ENCODE data around the gene EYA4.
A peak's percentile ranks its signal among the peaks of the same experiment; 100 is the strongest.

Gene EYA4

DNA sequence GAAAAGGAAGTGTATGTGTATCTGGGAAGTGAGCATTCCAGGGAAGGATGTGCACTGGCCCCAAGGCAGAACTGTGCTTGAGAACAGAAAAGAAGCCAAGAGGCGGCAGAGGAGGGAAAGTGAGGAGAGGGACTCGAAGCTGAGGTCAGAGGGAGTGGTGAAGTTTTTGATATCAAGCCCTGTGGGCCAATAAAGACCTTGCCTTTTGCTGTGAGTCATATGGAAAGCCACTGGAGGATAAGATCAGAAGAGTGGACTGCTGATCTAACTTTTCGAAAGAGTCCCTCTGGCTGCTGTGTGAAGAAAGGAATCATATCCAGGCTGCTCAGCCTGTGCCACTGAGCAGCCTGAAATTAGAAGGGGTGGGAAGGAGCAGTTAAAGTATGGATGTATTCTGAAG lies 99.4 kb downstream of the EYA4 start:
- WGBS (ENCODE audit: extremely low coverage, insufficient coverage, insufficient read length): no CpG with 5 or more reads among the region's 3 CpGs
- Histone ChIP-seq H3K9me3 (ENCODE audit: insufficient read depth, low read depth, low read length) (no peaks in the 10 kb centered on the region), H3K4me2 (ENCODE audit: low read length) (no peak overlapping the region)

DNA sequence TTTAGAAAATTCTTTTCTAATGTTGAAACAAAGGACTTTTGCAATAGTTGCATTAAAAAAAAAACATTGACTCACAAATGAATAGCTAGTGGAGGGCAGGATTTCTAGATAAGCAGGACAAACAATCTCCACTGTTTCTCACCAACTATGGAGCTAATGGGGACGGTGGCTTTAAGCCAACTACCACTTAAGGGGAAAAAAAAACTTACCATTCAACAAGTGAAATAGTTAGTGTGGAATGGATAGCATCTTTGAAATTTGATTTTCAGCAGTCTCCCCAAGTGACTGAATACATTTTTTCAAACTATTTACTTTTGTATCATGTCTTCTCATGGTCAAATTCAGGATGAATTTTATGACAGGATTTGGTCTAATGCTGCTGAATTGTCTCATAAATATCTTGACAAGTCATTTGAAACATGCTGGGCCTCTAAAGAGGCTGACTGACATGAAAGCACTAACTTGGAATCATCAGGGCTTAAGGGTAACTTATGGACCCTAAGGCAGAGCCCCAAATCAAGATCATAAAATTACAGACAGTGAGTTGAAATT lies 100.5 kb downstream of the EYA4 start:
- no peak overlapping the region for H3K4me3 ChIP-seq (ENCODE audit: low read depth, low read length)
- WGBS (ENCODE audit: extremely low coverage, insufficient coverage, insufficient read length): no CpG with 5 or more reads among the region's 1 CpG
- no peak overlapping the region for H4K12ac ChIP-seq (ENCODE audit: low read depth, low read length)
- H3K23ac ChIP-seq (ENCODE audit: low read length): no peak overlapping the region
- H2AFZ ChIP-seq (ENCODE audit: insufficient read depth, low read length, poor library complexity): no peak overlapping the region
- H3K79me1 ChIP-seq (ENCODE audit: low read length): no peaks in the 10 kb centered on the region
- no peak overlapping the region for H3K9ac ChIP-seq (ENCODE audit: low read length)
- no peak overlapping the region for H2BK120ac ChIP-seq (ENCODE audit: insufficient read depth, low read length, poor library complexity)
- H3K36me3 ChIP-seq (ENCODE audit: control insufficient read depth in 1 of 2, insufficient read depth in 2 of 2, low read length in 2 of 2): no peaks in the 10 kb centered on the region
- no peak overlapping the region for H2BK5ac ChIP-seq (ENCODE audit: low read depth, low read length, poor library complexity)
- H4K8ac ChIP-seq (ENCODE audit: low read depth, low read length): no peak overlapping the region
- no peak overlapping the region for H3K4me2 ChIP-seq (ENCODE audit: low read length)
- DNase-seq: peak in 1 of 2 donors; percentile 6
- no peaks in the 10 kb centered on the region for H3K79me2 ChIP-seq (ENCODE audit: control insufficient read depth, insufficient read depth, low read length, poor library complexity)
- no peak overlapping the region for H2AK5ac ChIP-seq (ENCODE audit: low read length)
- no peak overlapping the region for H3K18ac ChIP-seq (ENCODE audit: low read length)
- no peak overlapping the region for H3K14ac ChIP-seq (ENCODE audit: low read length)
- no peak overlapping the region for H3K4ac ChIP-seq (ENCODE audit: low read depth, low read length)
- no peak overlapping the region for H2BK12ac ChIP-seq (ENCODE audit: low read length)
- H3K27me3 ChIP-seq (ENCODE audit: insufficient read depth, low read length): no peaks in the 10 kb centered on the region
- H4K91ac ChIP-seq (ENCODE audit: low read depth, low read length): no peak overlapping the region
- H3K27ac ChIP-seq (ENCODE audit: low read depth, low read length): no peak overlapping the region
- H3K9me3 ChIP-seq (ENCODE audit: insufficient read depth, low read depth, low read length): no peaks in the 10 kb centered on the region
- H3K4me1 ChIP-seq (ENCODE audit: control insufficient read depth in 1 of 2, insufficient read depth in 2 of 2, low read length in 2 of 2): no peaks in the 10 kb centered on the region

More for the DNA sequence above, 99.4 kb downstream of the EYA4 start:
- Histone ChIP-seq H3K9ac (ENCODE audit: low read length) (no peak overlapping the region), H3K23ac (ENCODE audit: low read length) (no peak overlapping the region), H4K8ac (ENCODE audit: low read depth, low read length) (no peak overlapping the region), H4K12ac (ENCODE audit: low read depth, low read length) (no peak overlapping the region), H3K14ac (ENCODE audit: low read length) (no peak overlapping the region), H4K91ac (ENCODE audit: low read depth, low read length) (no peak overlapping the region), H3K4ac (ENCODE audit: low read depth, low read length) (no peak overlapping the region), H2BK12ac (ENCODE audit: low read length) (no peak overlapping the region), H3K4me1 (ENCODE audit: control insufficient read depth in 1 of 2, insufficient read depth in 2 of 2, low read length in 2 of 2) (no peaks in the 10 kb centered on the region), H3K4me3 (ENCODE audit: low read depth, low read length) (no peak overlapping the region), H2BK5ac (ENCODE audit: low read depth, low read length, poor library complexity) (no peak overlapping the region), H2AFZ (ENCODE audit: insufficient read depth, low read length, poor library complexity) (no peak overlapping the region), H2AK5ac (ENCODE audit: low read length) (no peak overlapping the region), H3K36me3 (ENCODE audit: control insufficient read depth in 1 of 2, insufficient read depth in 2 of 2, low read length in 2 of 2) (no peaks in the 10 kb centered on the region), H3K18ac (ENCODE audit: low read length) (no peak overlapping the region), H3K79me1 (ENCODE audit: low read length) (no peaks in the 10 kb centered on the region), H3K79me2 (ENCODE audit: control insufficient read depth, insufficient read depth, low read length, poor library complexity) (no peaks in the 10 kb centered on the region), H3K27ac (ENCODE audit: low read depth, low read length) (no peak overlapping the region), H2BK120ac (ENCODE audit: insufficient read depth, low read length, poor library complexity) (no peak overlapping the region), H3K27me3 (ENCODE audit: insufficient read depth, low read length) (no peaks in the 10 kb centered on the region)
- peak in 1 of 2 donors; percentile 3 for DNase-seq

DNA sequence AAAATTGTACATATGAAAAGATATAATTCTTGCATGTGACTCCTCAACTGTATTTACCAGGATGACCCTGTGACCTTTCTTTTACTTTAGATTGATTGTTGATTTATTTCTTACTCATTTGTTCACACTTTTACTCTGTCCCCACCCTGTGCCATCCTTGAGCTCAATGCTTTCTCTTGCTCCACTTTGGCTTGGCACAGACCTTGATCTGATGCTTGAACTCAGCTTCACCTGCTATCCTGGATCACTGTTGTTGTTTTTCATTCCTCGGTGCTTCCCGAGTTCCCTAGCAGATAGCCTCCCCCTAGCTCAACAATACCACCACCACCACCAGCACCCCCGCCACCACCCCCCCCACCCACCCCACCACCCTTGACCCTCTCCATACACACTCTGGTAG lies 102.1 kb downstream of the EYA4 start:
- WGBS (ENCODE audit: extremely low coverage, insufficient coverage, insufficient read length): no CpG with 5 or more reads among the region's 3 CpGs
- Histone ChIP-seq H3K27ac (ENCODE audit: low read depth, low read length) (no peak overlapping the region), H3K79me1 (ENCODE audit: low read length) (no peaks in the 10 kb centered on the region), H3K4me2 (ENCODE audit: low read length) (no peak overlapping the region), H3K4me3 (ENCODE audit: low read depth, low read length) (no peak overlapping the region), H2AK5ac (ENCODE audit: low read length) (no peak overlapping the region), H3K9me3 (ENCODE audit: insufficient read depth, low read depth, low read length) (no peaks in the 10 kb centered on the region), H3K36me3 (ENCODE audit: control insufficient read depth in 1 of 2, insufficient read depth in 2 of 2, low read length in 2 of 2) (no peaks in the 10 kb centered on the region), H4K12ac (ENCODE audit: low read depth, low read length) (no peak overlapping the region), H3K23ac (ENCODE audit: low read length) (no peak overlapping the region), H3K27me3 (ENCODE audit: insufficient read depth, low read length) (no peaks in the 10 kb centered on the region), H2BK120ac (ENCODE audit: insufficient read depth, low read length, poor library complexity) (no peak overlapping the region), H4K91ac (ENCODE audit: low read depth, low read length) (no peak overlapping the region), H2BK5ac (ENCODE audit: low read depth, low read length, poor library complexity) (no peak overlapping the region), H2AFZ (ENCODE audit: insufficient read depth, low read length, poor library complexity) (no peak overlapping the region), H3K14ac (ENCODE audit: low read length) (no peak overlapping the region), H3K4me1 (ENCODE audit: control insufficient read depth in 1 of 2, insufficient read depth in 2 of 2, low read length in 2 of 2) (no peaks in the 10 kb centered on the region), H4K8ac (ENCODE audit: low read depth, low read length) (no peak overlapping the region), H3K79me2 (ENCODE audit: control insufficient read depth, insufficient read depth, low read length, poor library complexity) (no peaks in the 10 kb centered on the region), H3K4ac (ENCODE audit: low read depth, low read length) (no peak overlapping the region), H3K9ac (ENCODE audit: low read length) (no peak overlapping the region), H2BK12ac (ENCODE audit: low read length) (no peak overlapping the region), H3K18ac (ENCODE audit: low read length) (no peak overlapping the region)
- no peak for DNase-seq

- Histone ChIP-seq H2AFZ (ENCODE audit: insufficient read depth, low read length, poor library complexity) (no peak overlapping the region), H3K18ac (ENCODE audit: low read length) (no peak overlapping the region), H4K12ac (ENCODE audit: low read depth, low read length) (no peak overlapping the region), H2BK120ac (ENCODE audit: insufficient read depth, low read length, poor library complexity) (no peak overlapping the region), H2AK5ac (ENCODE audit: low read length) (no peak overlapping the region), H4K8ac (ENCODE audit: low read depth, low read length) (no peak overlapping the region), H3K14ac (ENCODE audit: low read length) (no peak overlapping the region), H3K9ac (ENCODE audit: low read length) (no peak overlapping the region), H3K4me3 (ENCODE audit: low read depth, low read length) (no peak overlapping the region), H3K9me3 (ENCODE audit: insufficient read depth, low read depth, low read length) (no peaks in the 10 kb centered on the region), H3K79me2 (ENCODE audit: control insufficient read depth, insufficient read depth, low read length, poor library complexity) (no peaks in the 10 kb centered on the region), H3K4ac (ENCODE audit: low read depth, low read length) (no peak overlapping the region), H3K23ac (ENCODE audit: low read length) (no peak overlapping the region), H3K79me1 (ENCODE audit: low read length) (no peaks in the 10 kb centered on the region), H3K4me2 (ENCODE audit: low read length) (no peak overlapping the region), H2BK5ac (ENCODE audit: low read depth, low read length, poor library complexity) (no peak overlapping the region), H3K27ac (ENCODE audit: low read depth, low read length) (no peak overlapping the region), H2BK12ac (ENCODE audit: low read length) (no peak overlapping the region), H4K91ac (ENCODE audit: low read depth, low read length) (no peak overlapping the region), H3K4me1 (ENCODE audit: control insufficient read depth in 1 of 2, insufficient read depth in 2 of 2, low read length in 2 of 2) (no peaks in the 10 kb centered on the region), H3K27me3 (ENCODE audit: insufficient read depth, low read length) (no peaks in the 10 kb centered on the region), H3K36me3 (ENCODE audit: control insufficient read depth in 1 of 2, insufficient read depth in 2 of 2, low read length in 2 of 2) (no peaks in the 10 kb centered on the region)
- no CpG with 5 or more reads among the region's 3 CpGs for WGBS (ENCODE audit: extremely low coverage, insufficient coverage, insufficient read length)
- DNase-seq: no peak
Measured at GRCh38 chr6:133348846-133349245, 107.7 kb downstream of the EYA4 start.
